Activated naive CD8-positive, alpha-beta T cell treated with anti-CD3 and anti-CD28 coated beads, Interleukin-2, amount 10 ng/mL, durations not matched to agents 7 days and 5 days (primary cell): Measurements from ENCODE around the gene DUT. TPM values are rescaled to one million over a fixed set of nuclear protein-coding genes. Genes with fewer than 3 reads are reported as not detected.

Experiments
- ATAC-seq: fragments of 150-1000 bp; cut with Tn5 transposase; one replicate; pipeline ENCODE4 v1.10.0; 2021; ENCODE audit warnings: low read depth, moderate library complexity
- POLR2A ChIA-PET: fragments of 350-600 bp; sonication (Branson Sonifier 250); formaldehyde crosslinking; loops from one replicate; lab custom pipeline; 2021; ENCODE audit warnings: antibody characterized with exemption; lab: Charles Lee
- DNase-seq: peaks from one replicate; pipeline ENCODE4 v3.0.0; 2021
- H3K27ac Mint-ChIP-seq: one replicate; pipeline ENCODE4 v1.8.0; 2022; ENCODE audit warnings: mild to moderate bottlenecking, mixed read lengths
- H3K27me3 Mint-ChIP-seq: one replicate; pipeline ENCODE4 v1.8.0; 2022; ENCODE audit warnings: mild to moderate bottlenecking, moderate library complexity, mixed read lengths
- H3K36me3 Mint-ChIP-seq: one replicate; pipeline ENCODE4 v1.8.0; 2021; ENCODE audit warnings: mild to moderate bottlenecking, mixed read lengths
- H3K4me1 Mint-ChIP-seq: one replicate; pipeline ENCODE4 v1.8.0; 2021; ENCODE audit warnings: mixed read lengths
- H3K4me3 Mint-ChIP-seq: one replicate; pipeline ENCODE4 v1.8.0; 2022; ENCODE audit warnings: mild to moderate bottlenecking, moderate library complexity, mixed read lengths
- H3K9me3 Mint-ChIP-seq: one replicate; pipeline ENCODE4 v1.8.0; 2021; ENCODE audit warnings: mixed read lengths
- total RNA-seq, 2 experiments: library from RNA; stranded (reverse); gene quantifications; one replicate each; pipeline ENCODE4 v1.2.3, GENCODE V29; 2021

Gene DUT
- total RNA-seq, 2 experiments from 2014 or later, result 255 to 262 TPM

- POLR2A ChIA-PET, result interaction anchor here (1.2 kb wide), 1 partner anchor 18 kb away, joined by 5 read pairs; no protein-coding TSS in a partner anchor
- H3K27me3 Mint-ChIP-seq, result no peaks in the 10 kb centered on the region
- H3K4me3 Mint-ChIP-seq, result peak overlapping the region; percentile 100
- DNase-seq, result no peak
- peaks cover 14% of the 10 kb centered on the region for H3K36me3 Mint-ChIP-seq
- H3K9me3 Mint-ChIP-seq, result no peaks in the 10 kb centered on the region
- peaks cover 45% of the 10 kb centered on the region for H3K4me1 Mint-ChIP-seq
- peak overlapping the region; percentile 44 for H3K27ac Mint-ChIP-seq
- ATAC-seq, result no peak
Observed at GRCh38 chr15:48334260-48334659, 3.0 kb downstream of the DUT start.

DNA sequence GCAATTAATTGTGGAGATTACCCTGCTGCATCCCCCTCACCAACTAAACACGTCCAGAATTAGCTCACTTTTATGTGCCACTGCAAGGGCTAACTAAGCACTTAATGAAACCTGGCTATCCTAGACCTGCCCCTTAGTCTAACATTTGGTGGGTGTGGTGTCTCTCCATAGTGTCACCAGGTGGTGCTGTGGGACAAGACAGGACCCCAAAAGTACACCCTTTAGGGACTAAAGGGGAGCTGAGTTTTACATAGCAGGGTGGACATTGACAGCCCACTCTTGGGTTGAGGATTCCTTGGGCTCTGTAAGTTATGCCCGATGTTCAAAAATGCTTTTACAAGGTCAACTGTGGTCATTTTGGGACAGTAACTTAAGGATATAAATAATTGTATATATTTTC, 5.7 kb downstream of the DUT start:
- Mint-ChIP-seq H3K27ac (no peak overlapping the region), H3K9me3 (no peaks in the 10 kb centered on the region), H3K27me3 (no peaks in the 10 kb centered on the region), H3K36me3 (peaks cover 25% of the 10 kb centered on the region), H3K4me3 (no peak overlapping the region), H3K4me1 (peaks cover 42% of the 10 kb centered on the region)
- POLR2A ChIA-PET, result no interaction called here
- DNase-seq, result no peak
- peak; percentile 54 for ATAC-seq

DNA sequence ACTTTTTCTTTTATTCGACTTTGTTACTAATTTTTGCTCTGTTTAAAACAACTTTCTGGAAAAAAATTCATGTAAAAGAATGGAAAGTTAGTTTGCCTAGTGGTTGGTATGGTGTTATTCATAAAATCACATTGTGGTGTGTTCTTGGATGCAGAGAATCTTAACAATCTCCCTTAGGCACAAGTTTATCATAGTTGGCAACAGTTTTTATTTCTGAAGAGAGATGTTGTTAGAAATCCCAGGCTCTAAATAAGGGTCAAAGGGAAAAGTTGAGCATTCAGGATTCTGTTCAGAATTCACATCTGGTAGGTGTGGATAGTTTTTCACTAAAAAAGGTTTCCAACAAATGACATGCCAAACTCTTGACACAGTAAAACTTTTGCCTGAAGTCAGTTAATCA, 6.4 kb downstream of the DUT start:
- ATAC-seq (no peak), DNase-seq (no peak)
- H3K27ac Mint-ChIP-seq, result no peak overlapping the region
- no peak overlapping the region for H3K4me3 Mint-ChIP-seq
- peaks cover 28% of the 10 kb centered on the region for H3K36me3 Mint-ChIP-seq
- no peaks in the 10 kb centered on the region for H3K27me3 Mint-ChIP-seq
- peaks cover 41% of the 10 kb centered on the region for H3K4me1 Mint-ChIP-seq
- no peaks in the 10 kb centered on the region for H3K9me3 Mint-ChIP-seq
- POLR2A ChIA-PET, result no interaction called here

- Mint-ChIP-seq H3K27ac (no peak overlapping the region), H3K9me3 (no peaks in the 10 kb centered on the region), H3K27me3 (no peaks in the 10 kb centered on the region), H3K4me3 (no peak overlapping the region), H3K36me3 (peaks cover 28% of the 10 kb centered on the region), H3K4me1 (peaks cover 20% of the 10 kb centered on the region)
- POLR2A ChIA-PET, result no interaction called here
- ATAC-seq, result no peak
- DNase-seq, result no peak
Observed at GRCh38 chr15:48340111-48340510, 8.9 kb downstream of the DUT start.

DNA sequence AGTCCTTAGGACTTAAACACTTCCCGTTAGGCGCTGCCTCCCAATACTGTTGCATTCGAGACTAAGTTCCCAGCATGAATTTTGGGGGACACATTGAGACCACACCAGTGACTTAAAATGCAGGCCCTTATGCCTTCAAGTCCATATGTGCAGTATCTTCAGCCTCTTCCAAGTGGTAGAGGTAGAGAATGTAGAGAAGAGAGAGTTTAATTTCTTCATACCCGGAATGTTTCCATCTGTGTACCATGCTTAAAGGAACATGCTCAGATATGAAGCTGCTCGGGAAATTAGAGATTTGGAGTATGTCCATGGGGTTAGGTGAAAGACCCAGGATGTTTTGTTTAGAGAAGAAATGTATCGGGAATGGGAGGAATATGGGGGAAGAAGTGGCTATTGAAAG, 12.6 kb downstream of the DUT start:
- Mint-ChIP-seq H3K27me3 (no peaks in the 10 kb centered on the region), H3K36me3 (peaks cover 22% of the 10 kb centered on the region), H3K4me1 (peaks cover 1% of the 10 kb centered on the region), H3K9me3 (no peaks in the 10 kb centered on the region), H3K4me3 (no peak overlapping the region), H3K27ac (no peak overlapping the region)
- DNase-seq (no peak), ATAC-seq (no peak)
- POLR2A ChIA-PET, result no interaction called here

- no peak overlapping the region for H3K4me3 Mint-ChIP-seq
- ATAC-seq, result no peak
- POLR2A ChIA-PET, result no interaction called here
- H3K36me3 Mint-ChIP-seq, result peaks cover 15% of the 10 kb centered on the region
- no peak for DNase-seq
- peaks cover under 1% of the 10 kb centered on the region for H3K4me1 Mint-ChIP-seq
- H3K27ac Mint-ChIP-seq, result no peak overlapping the region
- H3K27me3 Mint-ChIP-seq, result no peaks in the 10 kb centered on the region
- no peaks in the 10 kb centered on the region for H3K9me3 Mint-ChIP-seq
Observed at GRCh38 chr15:48345516-48345915, 14.3 kb downstream of the DUT start.

- Mint-ChIP-seq H3K36me3 (no peaks in the 10 kb centered on the region), H3K4me3 (no peak overlapping the region), H3K4me1 (peaks cover 3% of the 10 kb centered on the region), H3K27me3 (no peaks in the 10 kb centered on the region), H3K27ac (no peak overlapping the region), H3K9me3 (no peaks in the 10 kb centered on the region)
- POLR2A ChIA-PET, result interaction anchor here (2.0 kb wide), 1 partner anchor 18 kb away, joined by 5 read pairs; no protein-coding TSS in a partner anchor
- DNase-seq (peak; percentile 29), ATAC-seq (peak; percentile 70)
Observed at GRCh38 chr15:48352474-48353072, 21.3 kb downstream of the DUT start.

GRCh38 chr15:48354694-48355303, 23.6 kb downstream of the DUT start:
- ATAC-seq, result no peak
- H3K4me3 Mint-ChIP-seq, result no peak overlapping the region
- H3K4me1 Mint-ChIP-seq, result peaks cover 10% of the 10 kb centered on the region
- POLR2A ChIA-PET, result no interaction called here
- no peaks in the 10 kb centered on the region for H3K36me3 Mint-ChIP-seq
- H3K27me3 Mint-ChIP-seq, result no peaks in the 10 kb centered on the region
- DNase-seq, result no peak
- H3K9me3 Mint-ChIP-seq, result no peaks in the 10 kb centered on the region
- H3K27ac Mint-ChIP-seq, result no peak overlapping the region

DNA sequence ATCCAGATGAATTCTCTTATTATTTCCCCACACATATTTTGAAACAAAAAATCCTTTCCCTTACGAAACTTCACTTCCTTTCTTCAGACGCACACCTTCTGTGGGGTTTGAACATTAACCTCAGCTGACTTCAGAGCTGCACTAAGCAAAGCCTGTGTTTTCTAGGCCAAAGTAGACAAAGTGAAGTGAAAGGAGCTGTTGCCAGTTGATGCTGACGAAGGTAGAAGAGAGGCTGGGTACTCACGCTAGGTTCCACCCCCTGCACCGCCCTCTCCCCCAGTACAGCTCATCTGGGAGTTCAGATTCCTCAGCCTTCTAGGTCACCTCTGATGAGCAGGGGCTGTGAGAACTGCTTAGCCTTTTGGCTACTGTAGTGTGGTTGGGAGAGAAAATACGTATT, 24.1 kb downstream of the DUT start:
- Mint-ChIP-seq H3K36me3 (no peaks in the 10 kb centered on the region), H3K4me1 (peaks cover 10% of the 10 kb centered on the region), H3K4me3 (no peak overlapping the region), H3K27ac (no peak overlapping the region), H3K27me3 (no peaks in the 10 kb centered on the region), H3K9me3 (no peaks in the 10 kb centered on the region)
- DNase-seq, result no peak
- POLR2A ChIA-PET, result no interaction called here
- ATAC-seq, result no peak

DNA sequence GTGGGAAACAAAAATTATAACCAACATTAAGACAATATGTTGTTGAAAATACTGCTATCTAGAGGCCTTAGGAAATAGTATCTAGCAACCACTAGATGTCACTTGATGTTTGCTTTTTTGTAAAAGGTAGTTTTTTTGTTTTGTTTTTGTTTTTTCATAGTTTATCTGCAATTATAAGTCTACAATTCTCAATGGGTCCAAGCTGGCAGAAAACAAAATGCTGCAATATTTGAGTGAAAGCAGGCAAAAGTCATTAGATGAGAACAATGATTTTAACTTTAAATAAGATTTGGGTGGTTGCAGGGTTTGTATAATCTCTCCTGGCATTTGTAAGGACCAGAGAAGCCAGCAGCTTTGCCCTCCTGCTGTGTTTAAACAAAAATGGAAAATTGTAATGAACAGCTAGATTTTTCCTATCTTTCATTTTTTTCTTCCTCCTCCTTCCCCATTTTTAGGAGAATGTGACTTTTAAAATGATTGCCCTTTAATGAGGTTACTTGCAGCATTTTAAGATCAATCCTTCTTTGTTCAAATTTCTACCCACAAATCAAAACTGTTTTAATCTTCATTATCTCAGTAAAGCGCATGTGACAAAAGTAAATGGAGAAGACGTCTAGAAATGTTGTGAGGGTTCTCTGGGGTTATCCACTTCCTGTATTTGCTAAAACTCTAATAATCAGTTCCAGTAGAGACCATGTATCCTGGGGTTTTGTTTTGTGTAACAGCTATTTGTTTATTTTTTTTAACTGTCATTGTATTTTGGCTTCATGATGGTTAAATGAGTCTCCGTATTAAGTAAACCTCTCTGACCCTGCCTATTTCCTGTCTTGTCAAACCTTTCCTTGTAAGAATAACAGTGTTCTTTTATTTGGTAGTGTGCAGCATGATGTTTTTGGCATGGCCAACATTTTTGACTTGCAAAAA, 27.3 kb downstream of the DUT start:
- Mint-ChIP-seq H3K4me1 (peaks cover 8% of the 10 kb centered on the region), H3K9me3 (no peaks in the 10 kb centered on the region), H3K4me3 (no peak overlapping the region), H3K27me3 (peaks cover 2% of the 10 kb centered on the region), H3K36me3 (no peaks in the 10 kb centered on the region), H3K27ac (no peak overlapping the region)
- DNase-seq (no peak), ATAC-seq (no peak)
- POLR2A ChIA-PET, result no interaction called here

GRCh38 chr15:48360841-48361240, 29.6 kb downstream of the DUT start:
- POLR2A ChIA-PET, result no interaction called here
- Mint-ChIP-seq H3K4me1 (peaks cover 6% of the 10 kb centered on the region), H3K36me3 (no peaks in the 10 kb centered on the region), H3K4me3 (no peak overlapping the region), H3K27ac (no peak overlapping the region), H3K27me3 (peaks cover 7% of the 10 kb centered on the region), H3K9me3 (no peaks in the 10 kb centered on the region)
- DNase-seq (no peak), ATAC-seq (no peak)

- ATAC-seq, result no peak
- Mint-ChIP-seq H3K4me3 (no peak overlapping the region), H3K4me1 (peaks cover 6% of the 10 kb centered on the region), H3K27me3 (peaks cover 12% of the 10 kb centered on the region), H3K9me3 (no peaks in the 10 kb centered on the region), H3K27ac (no peak overlapping the region), H3K36me3 (no peaks in the 10 kb centered on the region)
- DNase-seq, result no peak
- POLR2A ChIA-PET, result no interaction called here
Observed at GRCh38 chr15:48361685-48362084, 30.5 kb downstream of the DUT start.

DNA sequence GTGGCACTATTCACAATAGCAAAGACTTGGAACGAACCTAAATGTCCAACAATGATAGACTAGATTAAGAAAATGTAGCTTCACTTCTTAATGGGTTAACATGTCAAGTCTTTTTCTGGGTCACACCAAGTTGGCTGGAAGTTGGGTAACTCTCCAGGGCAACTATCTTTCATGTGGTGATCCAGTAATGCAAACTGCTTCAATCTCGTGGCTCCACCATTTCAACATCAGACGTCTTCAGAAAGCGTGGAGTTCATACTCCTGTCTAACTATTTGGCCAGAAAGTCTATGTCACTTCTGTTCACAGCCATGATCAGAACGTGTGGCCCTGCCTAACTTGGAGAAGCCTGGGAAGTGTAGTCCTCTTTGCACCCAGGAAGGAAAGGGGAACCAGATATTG, 32.2 kb downstream of the DUT start:
- Mint-ChIP-seq H3K4me1 (peaks cover 5% of the 10 kb centered on the region), H3K36me3 (no peaks in the 10 kb centered on the region), H3K27me3 (peaks cover 13% of the 10 kb centered on the region), H3K4me3 (no peak overlapping the region), H3K27ac (no peak overlapping the region), H3K9me3 (no peaks in the 10 kb centered on the region)
- ATAC-seq, result no peak
- no peak for DNase-seq
- POLR2A ChIA-PET, result no interaction called here
